HEK293 (cell line): ENCODE results near the gene HPCA.

ENCODE experiments used
- AEBP2 ChIP-seq: fragments of 450-650 bp; formaldehyde crosslinking; IDR thresholded peaks from 2 replicates; pipeline ENCODE4 v1.5.1; 2016; ENCODE audit warnings: missing biosample characterization, missing genetic modification characterization, borderline replicate concordance
- BCL11B ChIP-seq: fragments of 450-650 bp; formaldehyde crosslinking; IDR thresholded peaks from 2 replicates; pipeline ENCODE4 v1.5.1; 2016; ENCODE audit warnings: low read depth, missing biosample characterization, missing genetic modification characterization
- MYNN ChIP-seq: fragments of 450-650 bp; formaldehyde crosslinking; IDR thresholded peaks from 2 replicates; pipeline ENCODE4 v1.5.1; 2016; ENCODE audit warnings: missing biosample characterization, missing genetic modification characterization, borderline replicate concordance
- MZF1 ChIP-seq: fragments of 450-650 bp; formaldehyde crosslinking; IDR thresholded peaks from 2 replicates; pipeline ENCODE4 v1.5.1; 2017; ENCODE audit warnings: missing biosample characterization, missing genetic modification characterization, borderline replicate concordance
- PRDM2 ChIP-seq: fragments of 450-650 bp; formaldehyde crosslinking; IDR thresholded peaks from 2 replicates; pipeline ENCODE4 v1.5.1; 2016; ENCODE audit warnings: missing biosample characterization, missing genetic modification characterization, borderline replicate concordance
- SETDB1 ChIP-seq: IDR thresholded peaks from one replicate; pipeline ENCODE4 v1.6.1; 2017; ENCODE audit warnings: mild to moderate bottlenecking, low read length, moderate library complexity, mixed read lengths; ENCODE audit not compliant: insufficient read length
- SP3 ChIP-seq: fragments of 450-650 bp; formaldehyde crosslinking; IDR thresholded peaks from 2 replicates; pipeline ENCODE4 v1.5.1; 2016; ENCODE audit warnings: missing biosample characterization, missing genetic modification characterization
- ZBTB26 ChIP-seq: fragments of 450-650 bp; formaldehyde crosslinking; optimal IDR thresholded peaks from 2 replicates; pipeline ENCODE3; 2016; ENCODE audit warnings: missing biosample characterization, mild to moderate bottlenecking, missing genetic modification characterization
- ZFP69B ChIP-seq: fragments of 450-650 bp; formaldehyde crosslinking; IDR thresholded peaks from 2 replicates; pipeline ENCODE4 v1.5.1; 2016; ENCODE audit warnings: missing biosample characterization, missing genetic modification characterization
- ZNF18 ChIP-seq: fragments of 450-650 bp; formaldehyde crosslinking; IDR thresholded peaks from 2 replicates; pipeline ENCODE4 v1.5.1; 2016; ENCODE audit warnings: missing biosample characterization, missing genetic modification characterization
- ZNF23 ChIP-seq: fragments of 450-650 bp; formaldehyde crosslinking; IDR thresholded peaks from 2 replicates; pipeline ENCODE4 v1.5.1; 2016; ENCODE audit warnings: missing biosample characterization, missing genetic modification characterization, borderline replicate concordance
- ZNF311 ChIP-seq: fragments of 450-650 bp; formaldehyde crosslinking; IDR thresholded peaks from 2 replicates; pipeline ENCODE4 v1.5.1; 2017; ENCODE audit warnings: missing biosample characterization, missing genetic modification characterization, borderline replicate concordance
- ZNF426 ChIP-seq: fragments of 450-650 bp; formaldehyde crosslinking; IDR thresholded peaks from 2 replicates; pipeline ENCODE4 v1.5.1; 2017; ENCODE audit warnings: missing biosample characterization, missing genetic modification characterization, mild to moderate bottlenecking, inconsistent platforms, moderate library complexity
- ZNF530 ChIP-seq: fragments of 450-650 bp; formaldehyde crosslinking; IDR thresholded peaks from 2 replicates; pipeline ENCODE4 v1.5.1; 2016; ENCODE audit warnings: low read depth, missing biosample characterization, missing genetic modification characterization
- ZNF555 ChIP-seq: fragments of 450-650 bp; formaldehyde crosslinking; conservative IDR thresholded peaks from 2 replicates; pipeline ENCODE4 v1.5.1; 2017; ENCODE audit warnings: missing biosample characterization, mild to moderate bottlenecking, missing genetic modification characterization, inconsistent platforms
- ZNF558 ChIP-seq: fragments of 450-650 bp; formaldehyde crosslinking; IDR thresholded peaks from 2 replicates; pipeline ENCODE4 v1.5.1; 2016; ENCODE audit warnings: missing biosample characterization, missing genetic modification characterization
- ZNF596 ChIP-seq: fragments of 450-650 bp; IDR thresholded peaks from 2 replicates; pipeline ENCODE4 v1.5.0; 2018; ENCODE audit warnings: missing biosample characterization, mild to moderate bottlenecking, missing genetic modification characterization, moderate library complexity
- ZNF610 ChIP-seq: fragments of 450-650 bp; formaldehyde crosslinking; IDR thresholded peaks from 2 replicates; pipeline ENCODE4 v1.5.1; 2016; ENCODE audit warnings: missing biosample characterization, missing genetic modification characterization, borderline replicate concordance
- ZNF621 ChIP-seq: fragments of 450-650 bp; formaldehyde crosslinking; IDR thresholded peaks from 2 replicates; pipeline ENCODE4 v1.5.1; 2017; ENCODE audit warnings: missing biosample characterization, missing genetic modification characterization
- ZNF639 ChIP-seq: fragments of 450-650 bp; formaldehyde crosslinking; IDR thresholded peaks from 2 replicates; pipeline ENCODE4 v1.5.1; 2016; ENCODE audit warnings: missing biosample characterization, missing genetic modification characterization
- ZNF785 ChIP-seq: fragments of 450-650 bp; formaldehyde crosslinking; IDR thresholded peaks from 2 replicates; pipeline ENCODE4 v1.5.1; 2016; ENCODE audit warnings: missing biosample characterization, missing genetic modification characterization
- TF ChIP-seq, protein P1 (sequence below): fragments of 450-650 bp; formaldehyde crosslinking; IDR thresholded peaks from 2 replicates; pipeline ENCODE4 v1.5.1; 2017; ENCODE audit warnings: missing biosample characterization, missing genetic modification characterization
- TF ChIP-seq, protein P2 (sequence below): fragments of 450-650 bp; IDR thresholded peaks from 2 replicates; pipeline ENCODE4 v1.5.1; 2018; ENCODE audit warnings: missing biosample characterization, missing genetic modification characterization

The HPCA gene

DNA sequence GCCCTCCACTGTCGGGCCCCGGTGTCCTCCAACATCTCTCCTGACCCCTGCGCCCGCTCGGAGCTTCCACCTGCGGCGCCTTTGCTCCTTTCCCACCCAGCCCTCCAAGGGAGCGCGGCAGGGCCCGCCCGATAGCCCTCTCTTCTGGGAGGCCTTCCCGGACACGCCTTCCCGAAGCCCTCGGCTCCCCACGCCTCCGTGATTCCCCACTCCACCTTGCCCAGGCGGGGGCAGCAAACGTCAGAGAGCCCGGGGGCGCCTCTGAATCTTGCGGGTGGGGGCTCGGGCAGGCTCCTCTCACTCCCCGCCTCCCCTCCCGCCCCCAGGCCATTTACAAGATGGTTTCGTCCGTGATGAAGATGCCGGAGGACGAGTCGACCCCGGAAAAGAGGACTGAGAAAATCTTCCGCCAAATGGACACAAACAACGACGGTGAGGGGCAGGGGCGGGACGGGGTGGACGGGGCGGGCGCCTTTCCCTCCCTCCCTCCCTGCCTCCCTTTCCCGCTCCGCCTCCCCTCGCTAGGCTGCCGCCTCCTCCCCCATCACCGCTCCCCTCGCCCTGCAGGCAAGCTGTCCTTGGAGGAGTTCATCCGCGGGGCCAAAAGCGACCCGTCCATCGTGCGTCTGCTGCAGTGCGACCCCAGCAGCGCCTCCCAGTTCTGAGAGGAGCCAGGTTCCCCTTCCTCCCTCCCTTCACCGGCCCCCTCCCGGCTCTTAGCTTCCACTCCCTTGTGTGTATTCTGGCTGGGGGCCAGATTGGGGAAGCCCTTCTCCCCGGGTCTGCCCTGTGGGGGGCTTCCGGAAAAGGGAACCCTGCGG is 7.1 kb downstream of the HPCA start (continued):
- TF ChIP-seq AEBP2 (tag by site-specific recombination) (no peak), ZNF639 (tag by site-specific recombination) (no peak), PRDM2 (tag by site-specific recombination) (no peak), ZNF621 (tag by site-specific recombination) (no peak), ZNF530 (tag by site-specific recombination) (no peak), ZNF426 (tag by site-specific recombination) (no peak), ZBTB26 (tag by site-specific recombination) (peak; percentile 48), SP3 (tag by site-specific recombination) (peak; percentile 73), ZNF785 (tag by site-specific recombination) (no peak), MZF1 (tag by site-specific recombination) (no peak), ZNF18 (tag by site-specific recombination) (no peak), ZNF558 (no peak), ZNF610 (tag by site-specific recombination) (no peak), ZFP69B (tag by site-specific recombination) (no peak), MYNN (tag by site-specific recombination) (no peak), ZNF23 (tag by site-specific recombination) (no peak), ZNF311 (tag by site-specific recombination) (no peak), BCL11B (no peak), ZNF555 (tag by site-specific recombination) (no peak), ZNF596 (tag by site-specific recombination) (no peak), SETDB1 (no peak)
- TF ChIP-seq, protein P1, sequence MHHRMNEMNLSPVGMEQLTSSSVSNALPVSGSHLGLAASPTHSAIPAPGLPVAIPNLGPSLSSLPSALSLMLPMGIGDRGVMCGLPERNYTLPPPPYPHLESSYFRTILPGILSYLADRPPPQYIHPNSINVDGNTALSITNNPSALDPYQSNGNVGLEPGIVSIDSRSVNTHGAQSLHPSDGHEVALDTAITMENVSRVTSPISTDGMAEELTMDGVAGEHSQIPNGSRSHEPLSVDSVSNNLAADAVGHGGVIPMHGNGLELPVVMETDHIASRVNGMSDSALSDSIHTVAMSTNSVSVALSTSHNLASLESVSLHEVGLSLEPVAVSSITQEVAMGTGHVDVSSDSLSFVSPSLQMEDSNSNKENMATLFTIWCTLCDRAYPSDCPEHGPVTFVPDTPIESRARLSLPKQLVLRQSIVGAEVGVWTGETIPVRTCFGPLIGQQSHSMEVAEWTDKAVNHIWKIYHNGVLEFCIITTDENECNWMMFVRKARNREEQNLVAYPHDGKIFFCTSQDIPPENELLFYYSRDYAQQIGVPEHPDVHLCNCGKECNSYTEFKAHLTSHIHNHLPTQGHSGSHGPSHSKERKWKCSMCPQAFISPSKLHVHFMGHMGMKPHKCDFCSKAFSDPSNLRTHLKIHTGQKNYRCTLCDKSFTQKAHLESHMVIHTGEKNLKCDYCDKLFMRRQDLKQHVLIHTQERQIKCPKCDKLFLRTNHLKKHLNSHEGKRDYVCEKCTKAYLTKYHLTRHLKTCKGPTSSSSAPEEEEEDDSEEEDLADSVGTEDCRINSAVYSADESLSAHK: no peak
- TF ChIP-seq, protein P2, sequence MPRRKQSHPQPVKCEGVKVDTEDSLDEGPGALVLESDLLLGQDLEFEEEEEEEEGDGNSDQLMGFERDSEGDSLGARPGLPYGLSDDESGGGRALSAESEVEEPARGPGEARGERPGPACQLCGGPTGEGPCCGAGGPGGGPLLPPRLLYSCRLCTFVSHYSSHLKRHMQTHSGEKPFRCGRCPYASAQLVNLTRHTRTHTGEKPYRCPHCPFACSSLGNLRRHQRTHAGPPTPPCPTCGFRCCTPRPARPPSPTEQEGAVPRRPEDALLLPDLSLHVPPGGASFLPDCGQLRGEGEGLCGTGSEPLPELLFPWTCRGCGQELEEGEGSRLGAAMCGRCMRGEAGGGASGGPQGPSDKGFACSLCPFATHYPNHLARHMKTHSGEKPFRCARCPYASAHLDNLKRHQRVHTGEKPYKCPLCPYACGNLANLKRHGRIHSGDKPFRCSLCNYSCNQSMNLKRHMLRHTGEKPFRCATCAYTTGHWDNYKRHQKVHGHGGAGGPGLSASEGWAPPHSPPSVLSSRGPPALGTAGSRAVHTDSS: no peak
